ENCODE measurements around the gene PLEKHM3. TPM values are rescaled to one million over a fixed set of nuclear protein-coding genes. Genes with fewer than 3 reads are reported as not detected.

PLEKHM3 gene
- total and polyA plus RNA-seq, 8 donors: 14.4 to 17.9 (median 16.0) TPM

- ATAC-seq: no peak
- TF ChIP-seq, protein P1, sequence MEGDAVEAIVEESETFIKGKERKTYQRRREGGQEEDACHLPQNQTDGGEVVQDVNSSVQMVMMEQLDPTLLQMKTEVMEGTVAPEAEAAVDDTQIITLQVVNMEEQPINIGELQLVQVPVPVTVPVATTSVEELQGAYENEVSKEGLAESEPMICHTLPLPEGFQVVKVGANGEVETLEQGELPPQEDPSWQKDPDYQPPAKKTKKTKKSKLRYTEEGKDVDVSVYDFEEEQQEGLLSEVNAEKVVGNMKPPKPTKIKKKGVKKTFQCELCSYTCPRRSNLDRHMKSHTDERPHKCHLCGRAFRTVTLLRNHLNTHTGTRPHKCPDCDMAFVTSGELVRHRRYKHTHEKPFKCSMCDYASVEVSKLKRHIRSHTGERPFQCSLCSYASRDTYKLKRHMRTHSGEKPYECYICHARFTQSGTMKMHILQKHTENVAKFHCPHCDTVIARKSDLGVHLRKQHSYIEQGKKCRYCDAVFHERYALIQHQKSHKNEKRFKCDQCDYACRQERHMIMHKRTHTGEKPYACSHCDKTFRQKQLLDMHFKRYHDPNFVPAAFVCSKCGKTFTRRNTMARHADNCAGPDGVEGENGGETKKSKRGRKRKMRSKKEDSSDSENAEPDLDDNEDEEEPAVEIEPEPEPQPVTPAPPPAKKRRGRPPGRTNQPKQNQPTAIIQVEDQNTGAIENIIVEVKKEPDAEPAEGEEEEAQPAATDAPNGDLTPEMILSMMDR (IDR thresholded peaks at IDR 0.05): no peak
- Histone ChIP-seq H3K27me3 (no peaks in the 10 kb centered on the region), H3K4me1 (peaks cover 0 to 5% of the 10 kb centered on the region in 2 donors), H3K4me3 (no peak overlapping the region), H3K27ac (no peak overlapping the region), H3K9me3 (no peaks in the 10 kb centered on the region), H3K36me3 (peaks cover 0 to 4% of the 10 kb centered on the region in 2 donors)
- no peak for DNase-seq
- intact Hi-C loops (cut with DNase I): no loop called here
Observed at GRCh38 chr2:207937253-207937652, 88.1 kb downstream of the PLEKHM3 start.

- no peaks in the 10 kb centered on the region for H3K27me3 ChIP-seq
- TF ChIP-seq, protein P1 (IDR thresholded peaks at IDR 0.05): no peak
- ATAC-seq: no peak
- DNase-seq: no peak
- peaks cover 0 to 8% of the 10 kb centered on the region in 2 donors for H3K4me1 ChIP-seq
- H3K4me3 ChIP-seq: no peak overlapping the region
- peaks cover 0 to 4% of the 10 kb centered on the region in 2 donors for H3K36me3 ChIP-seq
- intact Hi-C loops (cut with DNase I): no loop called here
- H3K9me3 ChIP-seq: no peaks in the 10 kb centered on the region
- H3K27ac ChIP-seq: no peak overlapping the region
Observed at GRCh38 chr2:207936380-207936779, 88.9 kb downstream of the PLEKHM3 start.

DNA sequence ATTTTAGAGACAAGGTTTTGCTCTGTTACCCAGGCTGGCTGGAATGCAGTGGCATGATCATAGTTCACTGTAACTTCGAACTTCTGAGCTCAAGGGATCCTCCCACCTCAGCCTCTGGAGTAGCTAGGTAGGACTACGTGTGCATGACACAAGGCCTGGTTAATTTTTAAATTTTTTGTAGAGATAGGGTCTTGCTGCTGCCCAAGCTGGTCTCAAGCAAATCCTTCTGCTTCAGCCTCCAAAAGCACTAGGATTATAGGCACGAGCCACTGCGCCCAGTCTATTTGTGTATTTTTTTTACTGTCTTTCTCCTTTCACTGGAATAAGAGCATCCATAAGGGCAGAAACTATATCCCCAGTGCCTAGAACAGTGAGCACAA lies 89.3 kb downstream of the PLEKHM3 start:
- Histone ChIP-seq H3K4me3 (no peak overlapping the region), H3K4me1 (peaks cover 0 to 8% of the 10 kb centered on the region in 2 donors), H3K27ac (no peak overlapping the region), H3K27me3 (no peaks in the 10 kb centered on the region), H3K36me3 (peaks cover 0 to 6% of the 10 kb centered on the region in 2 donors), H3K9me3 (no peaks in the 10 kb centered on the region)
- no peak for ATAC-seq
- DNase-seq: no peak
- TF ChIP-seq, protein P1 (IDR thresholded peaks at IDR 0.05): no peak
- intact Hi-C loops (cut with DNase I): no loop called here

- no peaks in the 10 kb centered on the region for H3K27me3 ChIP-seq
- H3K4me3 ChIP-seq: no peak overlapping the region
- ATAC-seq (peak; percentile 22), DNase-seq (no peak)
- H3K4me1 ChIP-seq: peaks cover 0 to 8% of the 10 kb centered on the region in 2 donors
- intact Hi-C loops (cut with DNase I): no loop called here
- peak overlapping the region; percentile 30 to 45 for H3K27ac ChIP-seq
- TF ChIP-seq, protein P1 (IDR thresholded peaks at IDR 0.05): no peak
- no peaks in the 10 kb centered on the region for H3K9me3 ChIP-seq
- peaks cover 0 to 12% of the 10 kb centered on the region in 2 donors for H3K36me3 ChIP-seq
Observed at GRCh38 chr2:207935121-207935990, 90.0 kb downstream of the PLEKHM3 start.

- peak; percentile 46 for ATAC-seq
- no peak overlapping the region for H3K4me3 ChIP-seq
- TF ChIP-seq, protein P1 (IDR thresholded peaks at IDR 0.05): no peak
- intact Hi-C loops (cut with DNase I): no loop called here
- peaks cover 0 to 8% of the 10 kb centered on the region in 2 donors for H3K4me1 ChIP-seq
- peak overlapping the region; percentile 30 to 45 for H3K27ac ChIP-seq
- no peaks in the 10 kb centered on the region for H3K27me3 ChIP-seq
- H3K36me3 ChIP-seq: peaks cover 0 to 14% of the 10 kb centered on the region in 2 donors
- H3K9me3 ChIP-seq: no peaks in the 10 kb centered on the region
- no peak for DNase-seq
Observed at GRCh38 chr2:207934720-207935119, 90.6 kb downstream of the PLEKHM3 start.

Data from left lung (tissue), 10 donors.